ENCODE data around the gene LIMA1.

DNA sequence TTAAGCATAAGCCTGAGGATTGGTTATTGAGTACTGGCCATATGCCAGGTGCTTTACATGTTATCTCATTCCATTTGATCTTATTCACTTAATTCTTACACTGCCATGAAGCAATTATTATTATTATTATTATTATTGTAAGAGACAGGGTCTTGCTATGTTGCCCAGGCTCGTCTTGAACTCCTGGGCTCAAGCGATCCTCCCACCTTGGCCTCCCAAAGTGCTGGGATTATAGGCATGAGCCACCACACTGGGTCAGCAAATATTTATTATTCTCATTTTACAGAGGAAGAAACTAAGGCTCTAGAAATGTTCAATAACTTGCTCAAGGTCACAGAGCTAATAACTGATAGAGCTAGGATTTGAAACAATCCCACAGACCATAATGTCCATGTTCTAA lies 14.8 kb downstream of the LIMA1 start:
- TF ChIP-seq, protein P1, sequence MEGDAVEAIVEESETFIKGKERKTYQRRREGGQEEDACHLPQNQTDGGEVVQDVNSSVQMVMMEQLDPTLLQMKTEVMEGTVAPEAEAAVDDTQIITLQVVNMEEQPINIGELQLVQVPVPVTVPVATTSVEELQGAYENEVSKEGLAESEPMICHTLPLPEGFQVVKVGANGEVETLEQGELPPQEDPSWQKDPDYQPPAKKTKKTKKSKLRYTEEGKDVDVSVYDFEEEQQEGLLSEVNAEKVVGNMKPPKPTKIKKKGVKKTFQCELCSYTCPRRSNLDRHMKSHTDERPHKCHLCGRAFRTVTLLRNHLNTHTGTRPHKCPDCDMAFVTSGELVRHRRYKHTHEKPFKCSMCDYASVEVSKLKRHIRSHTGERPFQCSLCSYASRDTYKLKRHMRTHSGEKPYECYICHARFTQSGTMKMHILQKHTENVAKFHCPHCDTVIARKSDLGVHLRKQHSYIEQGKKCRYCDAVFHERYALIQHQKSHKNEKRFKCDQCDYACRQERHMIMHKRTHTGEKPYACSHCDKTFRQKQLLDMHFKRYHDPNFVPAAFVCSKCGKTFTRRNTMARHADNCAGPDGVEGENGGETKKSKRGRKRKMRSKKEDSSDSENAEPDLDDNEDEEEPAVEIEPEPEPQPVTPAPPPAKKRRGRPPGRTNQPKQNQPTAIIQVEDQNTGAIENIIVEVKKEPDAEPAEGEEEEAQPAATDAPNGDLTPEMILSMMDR (IDR thresholded peaks at IDR 0.05): no peak
- no peak for TF ChIP-seq EP300 (IDR thresholded peaks at IDR 0.05)
